H7 (cell line): ENCODE measurements around the gene GCN1. TPM values are rescaled to one million over a fixed set of nuclear protein-coding genes. Genes with fewer than 3 reads are reported as not detected.
A peak's percentile ranks its signal among the peaks of the same experiment; 100 is the strongest.
"Not testable (repeated sequence)": the region's sequence is repeated elsewhere in the genome, so short reads cannot be mapped to it uniquely, and the experiment has no call there.

Source experiments
- DNase-seq: peaks from one replicate; pipeline ENCODE4 v3.0.0; 2012
- H3K27me3 ChIP-seq: 2 replicates; pipeline ENCODE4 v1.6.0; 2011; ENCODE audit warnings: mild to moderate bottlenecking, low read length; ENCODE audit not compliant: control insufficient read depth, insufficient read depth
- H3K36me3 ChIP-seq: replicated peaks from 2 replicates; pipeline ENCODE4 v1.5.1; 2011; ENCODE audit warnings: low read length; ENCODE audit not compliant: control insufficient read depth, insufficient read depth
- H3K4me3 ChIP-seq: 2 replicates; pipeline ENCODE4 v1.5.1; 2011; ENCODE audit warnings: low read depth, mild to moderate bottlenecking, control low read depth, low read length, moderate library complexity; ENCODE audit not compliant: insufficient read depth
- total RNA-seq: library from RNA; depleted of rRNA; stranded (reverse); fragments of >200 nt; shearing (Covaris generic); gene quantifications from 2 replicates; pipeline ENCODE4 v1.2.3, GENCODE V29; 2014

GCN1 gene
- total RNA-seq, 1 experiment from 2014 or later: 119 TPM

DNA sequence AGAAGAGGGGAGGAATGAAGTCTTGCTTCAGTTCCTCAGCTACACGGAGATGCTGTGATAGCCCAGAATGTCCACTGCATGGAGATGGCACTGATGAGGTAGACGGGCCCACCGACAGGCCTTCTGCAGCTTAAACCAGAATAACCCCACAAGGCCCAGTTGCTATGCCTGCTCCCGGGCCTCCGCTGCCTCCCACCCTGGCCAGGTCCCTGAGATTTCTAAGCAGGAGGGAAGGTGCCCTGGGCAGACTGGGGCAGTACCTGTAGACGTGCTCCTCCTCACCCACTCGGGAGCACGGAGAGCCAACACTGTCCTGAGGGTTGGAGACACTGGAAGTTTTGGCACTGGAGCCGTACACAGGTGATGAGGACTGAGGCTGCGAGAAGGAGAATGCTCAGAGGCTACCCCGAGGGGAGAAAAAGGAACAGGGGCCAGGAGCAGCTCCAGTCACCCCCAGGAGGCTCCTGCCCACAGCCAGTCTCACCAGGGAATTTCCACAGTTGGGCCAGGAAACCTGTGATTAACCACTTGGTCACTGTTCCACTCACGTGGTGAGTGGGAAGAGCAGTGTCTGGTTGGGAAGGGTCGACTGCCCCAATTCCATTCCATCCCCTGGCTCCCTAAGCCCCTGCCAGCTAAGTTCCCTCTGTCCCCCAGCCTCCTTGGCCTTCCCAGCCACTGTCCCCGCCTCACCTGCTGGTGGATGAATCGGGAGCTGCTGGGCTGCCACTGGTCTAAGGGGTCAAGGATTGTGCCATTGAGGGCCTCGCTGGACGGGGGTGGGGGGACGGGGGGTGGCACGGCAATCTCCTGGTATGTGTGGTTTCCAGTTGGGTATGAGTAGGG, 29.2 kb upstream of the GCN1 start:
- Histone ChIP-seq H3K4me3 (no peak overlapping the region), H3K27me3 (no peaks in the 10 kb centered on the region), H3K36me3 (peaks cover 50% of the 10 kb centered on the region)
- no peak for DNase-seq

DNA sequence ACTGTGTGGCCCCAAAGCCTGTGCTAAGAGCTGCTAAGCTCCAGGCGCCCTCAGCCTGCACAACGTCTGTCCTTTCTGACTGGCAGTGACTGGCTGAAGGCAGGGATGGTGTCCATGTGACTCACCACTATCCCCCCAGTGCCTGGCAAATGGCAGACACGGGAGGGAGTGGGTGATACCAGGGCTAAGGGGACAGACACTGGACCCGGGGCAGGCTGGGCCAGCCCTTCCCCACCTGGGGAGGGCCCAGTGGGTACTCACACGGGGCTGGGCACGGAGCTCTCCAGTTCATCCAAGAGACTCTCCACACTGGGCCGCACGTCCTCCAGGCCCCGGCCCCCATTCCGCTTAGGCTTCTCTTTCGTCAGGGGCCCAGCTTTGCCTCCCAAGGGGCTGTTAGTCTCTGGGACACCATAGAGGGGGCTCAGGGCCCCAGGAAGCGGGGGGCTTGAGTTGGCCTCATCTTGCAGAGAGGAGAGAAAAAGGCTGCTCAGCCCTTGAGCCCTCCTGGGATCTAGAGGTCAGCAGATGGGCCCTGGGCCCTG, 27.8 kb upstream of the GCN1 start:
- Histone ChIP-seq H3K36me3 (peaks cover 50% of the 10 kb centered on the region), H3K4me3 (no peak overlapping the region), H3K27me3 (no peaks in the 10 kb centered on the region)
- peak; percentile 39 for DNase-seq

GRCh38 chr12:120221576-120221900, 27.0 kb upstream of the GCN1 start:
- Histone ChIP-seq H3K27me3 (no peaks in the 10 kb centered on the region), H3K4me3 (no peak overlapping the region), H3K36me3 (peaks cover 49% of the 10 kb centered on the region)
- peak; percentile 32 for DNase-seq

- H3K36me3 ChIP-seq: peaks cover 44% of the 10 kb centered on the region
- peak; percentile 42 for DNase-seq
- H3K27me3 ChIP-seq: no peaks in the 10 kb centered on the region
- H3K4me3 ChIP-seq: no peak overlapping the region
These were observed 26.5 kb upstream of the GCN1 start for GRCh38 chr12:120220838-120221575.

- no peaks in the 10 kb centered on the region for H3K27me3 ChIP-seq
- peak; percentile 33 for DNase-seq
- H3K36me3 ChIP-seq: peaks cover 47% of the 10 kb centered on the region
- no peak overlapping the region for H3K4me3 ChIP-seq
These were observed 24.4 kb upstream of the GCN1 start for GRCh38 chr12:120218680-120219606.

- H3K36me3 ChIP-seq: peaks cover 44% of the 10 kb centered on the region
These were observed 22.5 kb upstream of the GCN1 start for GRCh38 chr12:120216742-120217605.

DNA sequence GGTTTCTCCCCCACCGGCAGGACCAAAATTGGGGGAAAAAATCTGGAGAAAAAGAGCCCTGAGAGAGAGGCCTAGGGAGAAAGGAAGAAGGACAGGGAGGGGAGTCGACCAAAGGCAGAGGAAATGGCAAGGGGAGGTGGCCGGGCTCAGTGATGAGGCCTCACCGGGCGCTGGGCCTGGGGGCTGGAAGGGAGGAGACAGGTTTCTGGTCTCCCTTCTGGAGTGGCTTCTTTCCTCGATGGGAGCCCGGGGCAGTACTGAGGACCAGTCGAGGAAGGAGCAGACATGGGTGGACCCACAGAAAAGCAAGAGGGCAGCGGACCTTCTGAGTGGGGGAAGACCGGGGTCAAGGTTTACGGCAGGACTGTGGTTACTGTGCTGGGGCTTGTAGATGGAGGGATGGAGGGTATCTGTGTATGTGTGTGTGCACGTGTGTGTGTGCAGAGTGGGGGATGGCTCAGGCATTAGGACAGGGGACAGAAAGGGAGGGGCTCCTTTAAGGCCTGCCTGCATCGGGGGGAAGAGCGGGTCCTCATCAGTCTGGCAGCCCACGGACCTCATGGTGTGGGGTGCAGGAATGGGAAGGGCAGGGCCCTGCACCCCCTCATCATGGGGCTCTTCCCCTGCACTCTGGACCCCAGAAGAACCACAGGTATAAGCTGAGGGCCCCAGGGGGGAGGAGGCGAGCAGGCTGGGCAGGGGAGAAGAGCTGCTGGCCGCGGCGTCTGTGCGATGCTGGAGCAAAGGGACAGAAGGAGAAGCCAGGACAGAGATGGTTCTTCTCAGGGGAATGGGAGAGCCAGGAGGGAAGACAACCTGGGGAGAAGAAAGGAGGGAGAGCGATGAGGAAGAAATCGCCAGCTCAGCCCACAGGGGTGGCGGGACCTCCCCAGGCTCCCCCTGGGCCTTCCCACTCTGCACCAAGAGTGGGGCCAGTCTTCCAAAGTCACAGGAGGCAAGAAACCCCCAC, 21.5 kb upstream of the GCN1 start:
- H3K36me3 ChIP-seq: peaks cover 41% of the 10 kb centered on the region
- H3K4me3 ChIP-seq: no peak overlapping the region
- peak; percentile 71 for DNase-seq
- H3K27me3 ChIP-seq: no peaks in the 10 kb centered on the region

More at GRCh38 chr12:120216742-120217605, 22.5 kb upstream of the GCN1 start:
- Histone ChIP-seq H3K4me3 (no peak overlapping the region), H3K27me3 (no peaks in the 10 kb centered on the region)
- peak; percentile 75 for DNase-seq

DNA sequence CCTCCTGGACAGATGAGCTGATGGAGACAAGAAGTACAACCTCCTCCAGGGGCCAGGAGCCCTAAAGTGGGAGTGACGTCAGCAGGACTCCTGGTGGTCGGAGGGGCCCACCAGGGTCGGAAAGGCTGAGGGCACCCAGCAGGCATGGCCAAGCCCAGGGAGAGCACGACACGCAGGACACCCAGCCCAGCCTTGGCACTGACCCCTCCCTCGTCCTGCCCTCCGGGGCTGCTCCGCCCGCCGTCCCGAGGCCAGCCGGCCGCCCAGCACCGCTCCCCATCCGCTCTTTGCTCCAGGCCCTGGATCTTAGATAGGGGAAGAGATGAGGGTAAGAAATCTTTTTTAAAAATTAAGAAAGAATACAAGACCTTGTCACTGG, 20.8 kb upstream of the GCN1 start:
- H3K36me3 ChIP-seq: peaks cover 38% of the 10 kb centered on the region
- no peaks in the 10 kb centered on the region for H3K27me3 ChIP-seq
- no peak overlapping the region for H3K4me3 ChIP-seq
- DNase-seq: peak; percentile 68

- peaks cover 34% of the 10 kb centered on the region for H3K36me3 ChIP-seq
- DNase-seq: peak; percentile 70
These were observed 20.3 kb upstream of the GCN1 start for GRCh38 chr12:120214626-120215356.

DNA sequence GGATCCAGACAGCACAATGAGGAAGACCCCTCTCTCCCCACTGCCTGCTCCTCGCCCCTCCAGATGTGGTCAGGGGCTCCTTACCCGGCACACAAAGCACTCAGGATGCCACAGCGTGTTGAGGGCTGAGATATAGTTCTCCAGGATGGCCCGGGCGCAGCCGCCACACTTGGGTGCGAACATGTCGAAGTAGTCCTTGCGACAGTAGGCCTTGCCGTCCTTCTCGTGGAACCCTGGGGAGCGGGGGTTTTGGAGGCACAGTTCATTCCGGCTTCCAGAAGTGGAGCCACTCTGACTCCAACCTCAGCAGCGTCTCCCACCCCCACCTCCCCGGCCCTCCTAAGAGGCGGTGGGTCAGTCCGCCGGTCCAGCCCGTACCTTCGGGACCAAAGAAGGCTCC, 19.2 kb upstream of the GCN1 start:
- Histone ChIP-seq H3K36me3 (peaks cover 28% of the 10 kb centered on the region), H3K27me3 (no peaks in the 10 kb centered on the region), H3K4me3 (no peak overlapping the region)
- DNase-seq: peak; percentile 42

More at GRCh38 chr12:120214626-120215356, 20.3 kb upstream of the GCN1 start:
- H3K4me3 ChIP-seq: no peak overlapping the region
- no peaks in the 10 kb centered on the region for H3K27me3 ChIP-seq

DNA sequence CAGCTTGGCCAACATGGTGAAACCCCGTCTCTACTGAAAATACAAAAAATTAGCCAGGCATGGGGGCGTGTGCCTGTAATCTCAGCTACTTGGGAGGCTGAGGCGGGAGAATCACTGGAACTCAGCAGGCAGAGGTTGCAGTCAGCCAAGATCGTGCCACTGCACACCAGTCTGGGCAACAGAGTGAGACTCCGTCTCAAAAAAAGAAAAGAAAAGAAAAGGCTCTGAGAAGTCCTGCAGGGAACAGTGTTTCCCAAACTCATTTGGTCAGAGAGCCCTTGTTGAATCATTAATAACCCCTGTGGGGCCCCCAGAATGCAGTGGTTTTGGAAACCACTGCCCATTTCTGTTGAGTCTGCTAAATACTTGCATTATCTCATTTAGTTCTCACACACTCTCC, 18.7 kb upstream of the GCN1 start:
- H3K27me3 ChIP-seq, DNase-seq, H3K4me3 ChIP-seq: not testable (repeated sequence)
- H3K36me3 ChIP-seq: peaks cover 27% of the 10 kb centered on the region

GRCh38 chr12:120212301-120212700, 17.8 kb upstream of the GCN1 start:
- H3K36me3 ChIP-seq: peaks cover 27% of the 10 kb centered on the region
- no peak overlapping the region for H3K4me3 ChIP-seq
- peak; percentile 37 for DNase-seq
- no peaks in the 10 kb centered on the region for H3K27me3 ChIP-seq
